GM12801 (cell line): Measurements from ENCODE around the gene WWOX.

ENCODE experiments used
- TF ChIP-seq, protein P1 (sequence below): IDR thresholded peaks from one replicate; pipeline ENCODE4 v1.5.1; 2011; ENCODE audit warnings: control low read depth; ENCODE audit not compliant: insufficient read length; ENCODE audit errors: extremely low read depth

Gene WWOX

DNA sequence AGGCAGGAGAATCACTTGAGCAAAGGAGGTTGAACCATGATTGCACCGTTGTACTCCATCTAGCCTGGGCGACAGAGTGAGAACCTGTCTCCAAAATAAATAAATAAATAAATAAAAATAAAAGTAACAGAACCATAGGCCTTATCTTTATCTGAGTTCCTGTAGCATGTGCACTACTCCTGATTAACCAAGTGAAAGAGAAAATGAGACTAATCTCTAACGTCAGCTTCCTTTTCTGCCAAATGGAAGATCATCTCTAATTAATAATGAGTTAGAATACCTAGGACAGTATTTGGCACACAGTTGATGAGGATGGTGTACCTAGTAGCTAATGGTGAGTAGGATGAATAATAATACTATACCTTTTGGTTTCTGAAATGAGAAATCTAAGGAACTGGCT is 520.4 kb downstream of the WWOX start:
- TF ChIP-seq, protein P1, sequence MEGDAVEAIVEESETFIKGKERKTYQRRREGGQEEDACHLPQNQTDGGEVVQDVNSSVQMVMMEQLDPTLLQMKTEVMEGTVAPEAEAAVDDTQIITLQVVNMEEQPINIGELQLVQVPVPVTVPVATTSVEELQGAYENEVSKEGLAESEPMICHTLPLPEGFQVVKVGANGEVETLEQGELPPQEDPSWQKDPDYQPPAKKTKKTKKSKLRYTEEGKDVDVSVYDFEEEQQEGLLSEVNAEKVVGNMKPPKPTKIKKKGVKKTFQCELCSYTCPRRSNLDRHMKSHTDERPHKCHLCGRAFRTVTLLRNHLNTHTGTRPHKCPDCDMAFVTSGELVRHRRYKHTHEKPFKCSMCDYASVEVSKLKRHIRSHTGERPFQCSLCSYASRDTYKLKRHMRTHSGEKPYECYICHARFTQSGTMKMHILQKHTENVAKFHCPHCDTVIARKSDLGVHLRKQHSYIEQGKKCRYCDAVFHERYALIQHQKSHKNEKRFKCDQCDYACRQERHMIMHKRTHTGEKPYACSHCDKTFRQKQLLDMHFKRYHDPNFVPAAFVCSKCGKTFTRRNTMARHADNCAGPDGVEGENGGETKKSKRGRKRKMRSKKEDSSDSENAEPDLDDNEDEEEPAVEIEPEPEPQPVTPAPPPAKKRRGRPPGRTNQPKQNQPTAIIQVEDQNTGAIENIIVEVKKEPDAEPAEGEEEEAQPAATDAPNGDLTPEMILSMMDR = no peak

DNA sequence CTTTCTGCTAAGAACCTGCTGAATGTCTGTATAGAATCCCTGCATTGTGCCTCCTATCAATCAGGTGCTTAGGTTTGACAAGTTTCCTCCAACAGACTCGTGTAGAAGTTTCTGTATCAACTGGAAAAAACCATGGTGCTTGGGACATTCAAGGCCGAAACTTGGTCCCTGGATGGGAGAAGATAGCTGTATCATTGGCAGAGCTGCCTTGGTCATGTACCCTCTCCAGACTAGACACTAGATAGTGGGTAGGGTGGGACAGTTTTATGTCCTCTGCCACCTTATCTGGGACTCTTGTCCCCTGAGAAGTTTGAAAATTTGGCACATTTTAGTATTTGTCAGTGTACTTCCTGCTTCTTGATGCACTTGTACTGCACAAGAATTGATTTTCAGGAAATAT is 520.8 kb downstream of the WWOX start:
- TF ChIP-seq, protein P1 = no peak

DNA sequence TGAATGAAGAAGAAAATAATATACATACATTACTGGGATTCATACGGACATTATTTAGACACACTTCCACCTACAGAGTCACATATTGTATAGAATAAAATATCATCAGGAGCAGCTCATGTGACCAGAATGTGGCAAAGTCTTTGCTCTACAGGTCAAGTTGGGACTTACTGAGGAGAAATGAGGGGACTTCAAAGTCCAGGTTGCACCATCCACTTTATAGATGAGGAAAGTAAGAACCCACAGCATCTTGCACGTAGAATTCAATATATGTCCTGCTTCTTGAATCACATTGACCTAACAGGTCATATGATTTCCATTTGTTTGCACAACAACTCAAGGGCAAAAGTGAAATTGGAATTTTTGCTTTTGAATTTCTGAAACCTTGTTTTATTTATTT is 524.3 kb downstream of the WWOX start:
- TF ChIP-seq, protein P1 = no peak

DNA sequence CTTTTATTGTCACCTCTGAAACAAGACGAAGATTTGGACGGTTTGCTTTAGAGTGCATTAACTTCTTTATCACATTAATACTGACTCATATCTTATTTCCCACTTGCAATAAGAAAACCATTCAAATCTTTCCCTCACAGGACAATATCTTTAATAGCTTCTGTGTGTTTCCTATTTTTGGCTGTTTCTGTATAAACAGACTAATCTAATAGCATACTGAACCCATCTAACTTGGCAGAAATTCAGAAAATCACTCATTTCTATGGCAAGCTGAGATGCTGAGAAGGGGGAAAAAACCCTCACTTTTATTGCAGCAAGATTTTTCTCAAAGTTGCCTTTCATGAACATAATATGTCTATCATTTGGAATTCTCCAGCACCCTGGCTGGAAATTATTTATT is 524.9 kb downstream of the WWOX start:
- TF ChIP-seq, protein P1 = no peak

DNA sequence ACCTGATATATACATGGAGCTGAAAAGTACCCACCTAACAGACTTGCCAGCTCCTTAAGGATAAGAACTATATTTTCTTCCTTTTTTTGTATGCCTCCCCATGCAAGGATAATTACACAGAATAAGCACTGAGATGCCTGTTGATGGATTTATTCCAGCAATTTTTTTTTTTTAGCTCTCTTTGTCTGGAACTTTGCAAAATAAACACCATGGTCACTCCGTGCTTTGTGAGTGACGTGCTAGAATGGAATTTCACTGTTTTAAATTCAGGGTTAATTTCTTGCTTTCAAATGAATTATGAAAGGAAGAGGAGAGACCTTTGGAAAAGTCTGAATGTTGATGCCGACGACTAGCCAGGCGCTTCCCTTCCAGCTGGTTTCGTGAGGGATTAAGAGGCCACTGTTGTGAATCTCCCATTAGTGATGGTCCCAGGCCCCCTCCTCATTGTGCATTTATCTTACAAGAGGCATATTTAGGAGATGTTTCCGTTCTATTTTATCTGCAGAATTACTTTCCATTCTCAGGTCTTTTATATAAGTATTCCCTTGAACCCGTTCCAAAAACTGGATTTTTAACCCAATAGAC is 529.1 kb downstream of the WWOX start:
- TF ChIP-seq, protein P1 = no peak

DNA sequence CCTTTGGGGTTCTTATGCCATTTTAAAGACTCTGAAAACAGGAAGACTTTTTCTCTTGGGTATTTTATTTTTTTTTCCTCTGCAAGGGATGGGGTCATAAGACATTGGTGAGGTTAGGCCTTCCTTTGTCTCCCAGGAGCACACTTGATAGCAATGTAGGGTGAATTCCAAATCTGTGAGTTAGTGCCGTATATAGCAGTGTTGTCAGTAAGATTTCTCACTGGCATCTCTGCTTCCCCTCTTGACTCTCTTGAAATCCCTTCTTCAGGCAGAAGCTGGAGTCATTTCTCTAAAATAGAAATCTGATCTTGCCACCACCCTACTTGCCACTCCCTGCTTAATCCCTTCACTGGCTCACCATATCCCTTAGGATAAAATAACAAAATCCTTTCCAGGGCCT is 529.7 kb downstream of the WWOX start:
- TF ChIP-seq, protein P1 = no peak

DNA sequence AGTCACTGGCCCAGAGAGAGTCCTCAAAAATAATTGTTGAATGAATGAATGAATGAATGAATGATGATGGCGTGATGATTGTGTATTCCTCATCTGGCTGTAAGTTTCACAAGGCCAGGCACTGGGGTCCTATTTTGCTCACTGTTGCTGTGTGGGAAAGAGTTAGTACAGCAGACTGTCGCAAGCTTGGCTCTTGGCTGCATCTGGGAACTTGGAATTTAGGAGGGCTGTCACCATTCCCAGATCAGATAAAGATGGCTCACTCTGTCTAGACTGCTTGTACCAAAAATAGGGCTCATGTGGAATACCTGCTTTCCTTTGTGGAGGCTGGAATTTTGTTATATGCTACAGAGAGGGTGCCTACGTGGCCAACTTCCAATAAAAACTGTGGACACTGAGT is 530.6 kb downstream of the WWOX start:
- TF ChIP-seq, protein P1 = no peak
